Coronary artery (tissue), 2 donors: ENCODE data around the gene VCX2.
"Not testable (repeated sequence)": the region's sequence is repeated elsewhere in the genome, so short reads cannot be mapped to it uniquely, and the experiment has no call there.

Experiments used
- DNase-seq: peaks from one replicate; pipeline ENCODE4 v3.0.0-alpha.2; 2017; ENCODE audit warnings: low spot score
- H3K27ac ChIP-seq, 2 donors: fragments of 200-600 bp; sonication (generic); one replicate each; pipeline ENCODE4 v1.5.1; 2016 to 2019
- H3K4me3 ChIP-seq: fragments of 200-600 bp; sonication (generic); 2 replicates; pipeline ENCODE4 v1.5.1; 2016; ENCODE audit warnings: mild to moderate bottlenecking, moderate library complexity
- CTCF ChIP-seq: fragments of 200-600 bp; sonication (generic); IDR thresholded peaks from one replicate; pipeline ENCODE4 v1.5.1; 2019; ENCODE audit warnings: antibody characterized with exemption

The VCX2 gene

GRCh38 chrX:8125566-8125965, 45.5 kb downstream of the VCX2 start:
- no peak for DNase-seq
- TF ChIP-seq CTCF: no peak
- H3K4me3 ChIP-seq: no peak overlapping the region
- H3K27ac ChIP-seq: no peak overlapping the region

GRCh38 chrX:8122538-8122937, 48.5 kb downstream of the VCX2 start:
- no peak for DNase-seq
- Histone ChIP-seq H3K27ac (no peak overlapping the region), H3K4me3 (no peak overlapping the region)
- no peak for TF ChIP-seq CTCF

- not testable (repeated sequence) for H3K27ac ChIP-seq, H3K4me3 ChIP-seq, DNase-seq
Observed at GRCh38 chrX:8121391-8121790, 49.7 kb downstream of the VCX2 start.
